Type B pancreatic cell (in vitro differentiated cells): ENCODE data around the gene USH2A. TPM values are rescaled to one million over a fixed set of nuclear protein-coding genes. Genes with fewer than 3 reads are reported as not detected.

Source experiments
- DNase-seq: peaks from one replicate; pipeline ENCODE4 v3.0.0; 2021; ENCODE audit warnings: mixed read lengths; ENCODE audit not compliant: unreplicated experiment; ENCODE audit errors: extremely low spot score
- H3K27ac Mint-ChIP-seq: 2 replicates; pipeline ENCODE4 v1.8.0; 2021; ENCODE audit warnings: mild to moderate bottlenecking, mixed read lengths
- H3K27me3 Mint-ChIP-seq: 2 replicates; pipeline ENCODE4 v1.8.0; 2021; ENCODE audit warnings: mixed read lengths
- H3K36me3 Mint-ChIP-seq: 2 replicates; pipeline ENCODE4 v1.8.0; 2021; ENCODE audit warnings: mixed read lengths
- H3K4me1 Mint-ChIP-seq: one replicate; pipeline ENCODE4 v1.8.0; 2021; ENCODE audit warnings: mixed read lengths; ENCODE audit not compliant: unreplicated experiment
- H3K4me3 Mint-ChIP-seq: 2 replicates; pipeline ENCODE4 v1.8.0; 2021; ENCODE audit warnings: mild to moderate bottlenecking, mixed read lengths
- H3K9me3 Mint-ChIP-seq: 2 replicates; pipeline ENCODE4 v1.8.0; 2021; ENCODE audit warnings: mixed read lengths
- total RNA-seq: library from RNA; stranded (reverse); gene quantifications from 2 replicates; pipeline ENCODE4 v1.2.1, GENCODE V29; 2021; ENCODE audit warnings: low replicate concordance
- TF ChIP-seq, protein P1 (sequence below): fragments of 200-600 bp; sonication (generic); conservative IDR thresholded peaks from 2 replicates; pipeline ENCODE4 v1.5.0; 2021; ENCODE audit warnings: antibody characterized with exemption, mild to moderate bottlenecking

The USH2A gene
- total RNA-seq, 1 donor from 2014 or later = 0.22 TPM

DNA sequence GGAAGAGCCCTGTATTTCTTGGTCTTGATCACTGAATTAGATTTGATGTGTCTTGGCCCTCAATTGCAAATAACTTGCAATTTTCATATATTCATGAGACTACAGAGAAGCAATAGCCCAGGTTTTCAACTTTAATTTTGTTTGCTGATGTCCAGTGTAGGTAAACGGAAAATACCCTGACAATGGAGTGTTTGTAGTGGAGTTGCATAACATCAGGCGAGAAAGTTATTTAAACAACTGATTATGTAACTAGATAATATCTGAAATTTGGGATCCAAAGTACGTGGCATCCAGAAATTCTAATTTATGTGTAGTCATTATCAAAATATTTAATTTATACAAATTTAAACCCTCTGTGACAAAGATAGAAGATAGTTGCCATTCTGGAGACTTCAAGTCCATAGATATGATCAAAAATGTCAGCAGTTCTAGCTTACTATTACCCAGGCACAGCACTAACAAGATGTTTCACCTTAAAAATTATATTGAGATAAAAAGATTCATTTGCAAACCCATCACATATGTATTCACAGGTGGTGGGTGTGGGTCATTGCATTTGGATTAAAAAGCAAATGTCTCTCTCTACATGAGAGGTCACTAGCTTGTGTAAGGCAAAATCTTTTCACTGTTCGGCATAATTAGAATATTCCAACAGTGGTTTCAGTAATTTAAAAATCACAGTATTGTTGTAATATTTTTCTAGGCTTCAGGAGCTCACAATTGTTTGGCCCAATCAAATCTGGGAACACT is 705.4 kb downstream of the USH2A start:
- Mint-ChIP-seq H3K4me3 (no peak overlapping the region), H3K27ac (no peak overlapping the region), H3K4me1 (peaks cover 6% of the 10 kb centered on the region), H3K27me3 (peaks cover 12% of the 10 kb centered on the region), H3K9me3 (no peaks in the 10 kb centered on the region), H3K36me3 (no peaks in the 10 kb centered on the region)
- TF ChIP-seq, protein P1, sequence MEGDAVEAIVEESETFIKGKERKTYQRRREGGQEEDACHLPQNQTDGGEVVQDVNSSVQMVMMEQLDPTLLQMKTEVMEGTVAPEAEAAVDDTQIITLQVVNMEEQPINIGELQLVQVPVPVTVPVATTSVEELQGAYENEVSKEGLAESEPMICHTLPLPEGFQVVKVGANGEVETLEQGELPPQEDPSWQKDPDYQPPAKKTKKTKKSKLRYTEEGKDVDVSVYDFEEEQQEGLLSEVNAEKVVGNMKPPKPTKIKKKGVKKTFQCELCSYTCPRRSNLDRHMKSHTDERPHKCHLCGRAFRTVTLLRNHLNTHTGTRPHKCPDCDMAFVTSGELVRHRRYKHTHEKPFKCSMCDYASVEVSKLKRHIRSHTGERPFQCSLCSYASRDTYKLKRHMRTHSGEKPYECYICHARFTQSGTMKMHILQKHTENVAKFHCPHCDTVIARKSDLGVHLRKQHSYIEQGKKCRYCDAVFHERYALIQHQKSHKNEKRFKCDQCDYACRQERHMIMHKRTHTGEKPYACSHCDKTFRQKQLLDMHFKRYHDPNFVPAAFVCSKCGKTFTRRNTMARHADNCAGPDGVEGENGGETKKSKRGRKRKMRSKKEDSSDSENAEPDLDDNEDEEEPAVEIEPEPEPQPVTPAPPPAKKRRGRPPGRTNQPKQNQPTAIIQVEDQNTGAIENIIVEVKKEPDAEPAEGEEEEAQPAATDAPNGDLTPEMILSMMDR = no peak
- no peak for DNase-seq

DNA sequence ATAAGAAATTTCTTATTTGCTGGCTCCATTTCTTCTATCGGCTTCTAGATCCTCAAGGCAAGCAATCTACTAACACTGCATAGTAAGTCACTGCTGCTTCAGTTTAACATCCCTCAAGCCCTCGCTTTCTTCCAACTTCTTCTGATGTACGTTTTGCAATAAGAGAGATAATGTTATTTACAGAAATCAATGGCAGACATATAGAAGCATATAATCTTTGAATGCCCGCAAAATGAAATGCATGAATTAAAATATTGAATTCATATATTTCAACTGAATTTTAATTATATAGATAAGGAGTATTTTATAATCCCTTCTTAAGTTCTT is 712.4 kb downstream of the USH2A start:
- DNase-seq = no peak
- TF ChIP-seq, protein P1 = no peak
- no peak overlapping the region for H3K27ac Mint-ChIP-seq
- H3K27me3 Mint-ChIP-seq = peaks cover 4% of the 10 kb centered on the region
- no peaks in the 10 kb centered on the region for H3K9me3 Mint-ChIP-seq
- H3K4me3 Mint-ChIP-seq = no peak overlapping the region
- peaks cover 2% of the 10 kb centered on the region for H3K4me1 Mint-ChIP-seq
- no peaks in the 10 kb centered on the region for H3K36me3 Mint-ChIP-seq

DNA sequence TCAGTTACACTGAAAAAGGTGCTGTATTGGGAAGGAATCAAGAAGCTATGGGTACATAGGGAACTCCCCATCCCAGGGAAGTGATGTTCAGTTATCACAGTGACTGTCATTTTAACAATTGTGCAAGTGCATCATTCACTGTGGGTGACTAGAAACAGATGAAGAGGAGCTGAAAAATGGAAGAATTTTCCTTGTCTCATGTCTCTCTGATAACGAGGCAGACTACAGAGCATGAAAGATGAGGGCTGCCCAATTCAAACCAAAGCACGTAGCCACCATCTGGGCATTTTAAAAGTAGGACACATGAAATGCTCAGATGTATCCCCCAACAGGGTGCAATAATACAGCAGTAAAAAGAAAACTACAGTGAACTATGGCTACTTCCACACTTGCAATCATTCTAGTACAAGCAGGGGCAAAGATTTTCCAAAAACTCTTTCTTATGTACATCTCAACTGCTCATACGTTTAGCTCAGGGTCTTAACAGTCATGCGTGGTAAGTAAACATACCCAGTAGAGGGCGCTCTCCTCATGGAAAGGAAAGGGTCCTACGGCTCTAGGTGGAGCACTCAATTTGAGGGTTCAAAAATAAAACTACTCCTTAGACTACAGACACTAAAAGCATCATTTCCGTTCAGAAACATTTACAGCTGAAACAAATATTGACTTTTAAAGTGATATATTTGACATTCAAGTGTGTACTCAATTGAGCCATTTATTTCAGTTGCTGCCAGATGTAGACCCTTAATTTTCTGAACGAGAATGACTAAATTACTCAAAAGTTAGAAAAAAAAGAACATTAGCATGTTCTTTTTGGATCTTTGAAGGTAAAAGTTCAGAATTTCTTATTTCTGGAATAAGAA is 713.0 kb downstream of the USH2A start:
- Mint-ChIP-seq H3K27ac (no peak overlapping the region), H3K27me3 (peaks cover 2% of the 10 kb centered on the region), H3K36me3 (no peaks in the 10 kb centered on the region), H3K4me3 (no peak overlapping the region), H3K4me1 (no peaks in the 10 kb centered on the region), H3K9me3 (no peaks in the 10 kb centered on the region)
- TF ChIP-seq, protein P1 = peak; percentile 77
- no peak for DNase-seq

DNA sequence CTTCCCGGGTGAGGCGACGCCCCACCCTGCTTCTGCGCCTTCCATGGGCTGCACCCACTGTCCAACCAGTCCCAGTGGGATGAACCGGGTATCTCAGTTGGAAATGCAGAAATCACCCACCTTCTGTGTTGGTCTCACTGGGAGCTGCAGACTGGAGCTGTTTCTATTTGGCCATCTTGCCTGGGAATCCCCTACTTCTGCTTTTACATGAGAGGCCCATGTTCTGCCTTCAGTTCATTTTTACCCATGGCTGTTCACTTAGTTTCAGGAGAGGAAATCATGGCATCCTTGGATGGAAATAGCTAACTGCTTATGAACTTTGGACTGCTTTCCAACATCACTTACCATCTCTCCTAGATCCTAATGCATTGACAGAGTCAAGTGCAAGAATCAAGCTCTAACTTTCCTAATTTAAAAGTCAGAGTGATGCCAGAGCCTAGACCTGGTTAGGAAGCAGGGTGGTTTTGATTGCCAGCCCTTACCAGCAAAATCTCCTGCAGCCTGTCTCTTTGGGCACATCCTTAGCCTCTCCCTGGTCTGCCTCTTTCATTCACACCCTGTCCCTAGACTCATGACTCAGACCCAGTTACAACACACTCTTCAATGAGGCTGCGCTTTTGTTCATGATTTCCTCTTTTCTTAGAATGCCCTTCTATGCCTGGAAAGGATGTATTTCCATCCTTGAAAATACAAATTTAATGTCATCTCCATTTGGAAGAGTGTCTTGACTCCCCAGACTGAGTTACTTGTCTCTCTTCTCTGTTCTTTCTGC is 719.0 kb downstream of the USH2A start:
- Mint-ChIP-seq H3K36me3 (no peaks in the 10 kb centered on the region), H3K9me3 (peaks cover 5% of the 10 kb centered on the region), H3K4me3 (no peak overlapping the region), H3K27me3 (peaks cover 7% of the 10 kb centered on the region), H3K4me1 (no peaks in the 10 kb centered on the region), H3K27ac (no peak overlapping the region)
- DNase-seq = no peak
- TF ChIP-seq, protein P1 = no peak

DNA sequence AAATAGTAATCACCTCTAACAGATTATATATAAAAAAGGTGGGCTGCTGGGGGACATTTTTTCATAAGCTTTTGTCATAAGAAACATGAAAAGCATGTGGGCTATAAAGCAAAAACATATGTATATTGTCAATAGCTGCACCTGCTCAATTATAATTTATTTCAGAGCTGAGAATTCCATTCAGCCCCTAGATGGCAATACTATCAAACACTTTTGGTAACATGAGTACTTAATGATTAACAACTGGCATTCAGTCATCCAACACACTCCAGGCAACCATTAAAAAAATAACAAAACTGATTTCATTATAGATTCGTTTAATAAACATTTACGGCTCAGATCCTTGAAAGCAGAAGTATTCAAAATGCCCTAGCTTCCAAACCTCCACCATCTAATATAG is 741.0 kb downstream of the USH2A start:
- TF ChIP-seq, protein P1 = peak; percentile 45
- H3K27ac Mint-ChIP-seq = no peak overlapping the region
- peaks cover 4% of the 10 kb centered on the region for H3K27me3 Mint-ChIP-seq
- H3K4me1 Mint-ChIP-seq = peaks cover 4% of the 10 kb centered on the region
- DNase-seq = no peak
- H3K36me3 Mint-ChIP-seq = no peaks in the 10 kb centered on the region
- H3K9me3 Mint-ChIP-seq = no peaks in the 10 kb centered on the region
- no peak overlapping the region for H3K4me3 Mint-ChIP-seq
